H1 (cell line): ENCODE results near the gene HDDC3. TPM values are rescaled to one million over a fixed set of nuclear protein-coding genes. Genes with fewer than 3 reads are reported as not detected.

Experiments
- CTCF ChIA-PET: fragments of 300-600 bp; sonication (Branson Sonifier 250); formaldehyde crosslinking; loops from one replicate; lab custom pipeline; 2021; ENCODE audit not compliant: partially characterized antibody; lab: Charles Lee
- POLR2A ChIA-PET: fragments of 300-600 bp; sonication (Branson Sonifier 250); formaldehyde crosslinking; loops from one replicate; lab custom pipeline; 2021; ENCODE audit warnings: inconsistent platforms; ENCODE audit not compliant: partially characterized antibody; lab: Charles Lee
- DNase-seq, 2 experiments: peaks; one replicate each; pipeline versions ENCODE4 v3.0.0 to v3.0.0-alpha.2; 2010 to 2022; ENCODE audit warnings: low spot score in 2 of 2, low read depth in 1 of 2, mixed read lengths in 1 of 2
- FAIRE-seq: peaks from 2 replicates; lab custom pipeline; 2011; peaks lifted over from hg19 to GRCh38; lab: Jason Lieb, UNC
- H2AFZ ChIP-seq: 2 replicates; pipeline ENCODE4 v1.8.1; 2012; ENCODE audit warnings: low read length, inconsistent platforms
- H2AK5ac ChIP-seq: 2 replicates; pipeline ENCODE4 v1.6.1; 2013; ENCODE audit warnings: low read depth, low read length
- H2BK120ac ChIP-seq: replicated peaks from 2 replicates; pipeline ENCODE3; 2013; ENCODE audit warnings: low read depth, low read length, inconsistent platforms
- H2BK12ac ChIP-seq: 2 replicates; pipeline ENCODE4 v1.6.1; 2013; ENCODE audit warnings: low read depth, low read length
- H2BK15ac ChIP-seq: 2 replicates; pipeline ENCODE4 v1.6.1; 2013; ENCODE audit warnings: low read length
- H2BK20ac ChIP-seq: 2 replicates; pipeline ENCODE4 v1.6.1; 2013; ENCODE audit warnings: low read length
- H2BK5ac ChIP-seq: 2 replicates; pipeline ENCODE4 v1.6.1; 2013; ENCODE audit warnings: low read depth, low read length
- H3K14ac ChIP-seq: 2 replicates; pipeline ENCODE4 v1.6.1; 2013; ENCODE audit warnings: inconsistent platforms; ENCODE audit not compliant: insufficient read length
- H3K18ac ChIP-seq: 2 replicates; pipeline ENCODE4 v1.6.1; 2013; ENCODE audit warnings: low read length; ENCODE audit errors: extremely low read depth
- H3K23ac ChIP-seq: 2 replicates; pipeline ENCODE4 v1.6.1; 2013; ENCODE audit warnings: inconsistent platforms; ENCODE audit not compliant: insufficient read length
- H3K23me2 ChIP-seq: 2 replicates; pipeline ENCODE4 v1.6.1; 2013; ENCODE audit warnings: low read depth, low read length
- H3K27ac ChIP-seq: 2 replicates; pipeline ENCODE4 v1.6.1; 2011; ENCODE audit warnings: low read depth, low read length, inconsistent platforms
- H3K27me3 ChIP-seq, 4 experiments: replicated peaks in 1 of 4; 1 replicate in 1 of 4; 2 replicates in 3 of 4; pipeline versions ENCODE4 v1.6.1 to v1.8.1; 2011 to 2013; ENCODE audit warnings: low read length in 3 of 4, mild to moderate bottlenecking in 3 of 4, inconsistent platforms in 2 of 4, mixed read lengths in 2 of 4, moderate library complexity in 1 of 4; ENCODE audit not compliant: control insufficient read depth in 3 of 4, insufficient read depth in 3 of 4; ENCODE audit errors: extremely low read depth in 1 of 4
- H3K36me3 ChIP-seq, 4 experiments: 2 replicates each; pipeline versions ENCODE4 v1.6.1 to v1.8.1; 2011 to 2013; ENCODE audit warnings: mild to moderate bottlenecking in 4 of 4, low read length in 3 of 4, moderate library complexity in 2 of 4, control low read depth in 1 of 4, inconsistent platforms in 1 of 4; ENCODE audit not compliant: insufficient read depth in 4 of 4, control insufficient read depth in 2 of 4
- H3K4ac ChIP-seq: replicated peaks from 2 replicates; pipeline ENCODE3; 2013; ENCODE audit warnings: low read length, low read depth, mixed read lengths, inconsistent platforms; ENCODE audit not compliant: insufficient read length
- H3K4me1 ChIP-seq, 4 experiments: replicated peaks in 1 of 4; 1 replicate in 1 of 4; 2 replicates in 3 of 4; pipeline versions ENCODE4 v1.6.1 to v1.8.1; 2011 to 2013; ENCODE audit warnings: low read length in 3 of 4, inconsistent platforms in 2 of 4, mixed read lengths in 1 of 4; ENCODE audit not compliant: insufficient read depth in 4 of 4, control insufficient read depth in 3 of 4
- H3K4me2 ChIP-seq, 2 experiments: 2 replicates each; pipeline versions ENCODE4 v1.6.1 to v1.8.1; 2011 to 2013; ENCODE audit warnings: low read depth in 2 of 2, low read length in 2 of 2, control low read depth in 1 of 2, inconsistent platforms in 1 of 2, mild to moderate bottlenecking in 1 of 2; ENCODE audit not compliant: insufficient read depth in 1 of 2
- H3K4me3 ChIP-seq, 4 experiments: fragments of 200-600, 300-600 bp in 1 of 4; sonication (generic), shearing (Covaris generic), sonication (Bioruptor Twin) in 1 of 4; 2 replicates each; pipeline versions ENCODE4 v1.5.1 to v1.8.1; 2011 to 2016; ENCODE audit warnings: low read length in 4 of 4, low read depth in 3 of 4, control low read depth in 2 of 4, inconsistent platforms in 2 of 4, mild to moderate bottlenecking in 2 of 4, mixed read lengths in 1 of 4, moderate library complexity in 1 of 4; ENCODE audit not compliant: insufficient read depth in 2 of 4; ENCODE audit errors: extremely low read depth in 1 of 4
- H3K56ac ChIP-seq: replicated peaks from 2 replicates; pipeline ENCODE3; 2013; ENCODE audit warnings: low read depth, mild to moderate bottlenecking, mixed read lengths, low read length, inconsistent platforms; ENCODE audit not compliant: insufficient read length
- H3K79me1 ChIP-seq: 2 replicates; pipeline ENCODE4 v1.6.1; 2013; ENCODE audit warnings: low read depth, low read length, control low read depth
- H3K79me2 ChIP-seq, 2 experiments: 2 replicates each; pipeline versions ENCODE4 v1.6.1 to v1.8.1; 2012 to 2013; ENCODE audit warnings: low read length in 2 of 2, mild to moderate bottlenecking in 2 of 2, inconsistent platforms in 1 of 2; ENCODE audit not compliant: insufficient read depth in 2 of 2, control insufficient read depth in 1 of 2
- H3K9ac ChIP-seq, 4 experiments: replicated peaks in 1 of 4; 1 replicate in 1 of 4; 2 replicates in 3 of 4; pipeline versions ENCODE4 v1.6.1 to v1.8.1; 2011 to 2013; ENCODE audit warnings: low read depth in 3 of 4, low read length in 3 of 4, control low read depth in 2 of 4, mild to moderate bottlenecking in 2 of 4, moderate library complexity in 2 of 4, inconsistent platforms in 1 of 4; ENCODE audit errors: extremely low read depth in 1 of 4
- H3K9me3 ChIP-seq, 2 experiments: 2 replicates each; pipeline versions ENCODE4 v1.6.1 to v1.8.1; 2012 to 2013; ENCODE audit warnings: mild to moderate bottlenecking in 2 of 2, moderate library complexity in 2 of 2, control low read depth in 1 of 2, inconsistent platforms in 1 of 2, low read depth in 1 of 2, low read length in 1 of 2, mixed read lengths in 1 of 2; ENCODE audit not compliant: insufficient read depth in 2 of 2
- H4K20me1 ChIP-seq, 2 experiments: replicated peaks in 1 of 2; 2 replicates each; pipeline versions ENCODE3 to v1.8.1; 2011 to 2013; ENCODE audit warnings: inconsistent platforms in 2 of 2, low read length in 2 of 2, mild to moderate bottlenecking in 1 of 2; ENCODE audit not compliant: insufficient read depth in 2 of 2, control insufficient read depth in 1 of 2
- H4K5ac ChIP-seq: 2 replicates; pipeline ENCODE4 v1.6.1; 2013; ENCODE audit warnings: low read length, low read depth, mixed read lengths, inconsistent platforms; ENCODE audit not compliant: insufficient read length
- H4K8ac ChIP-seq: 2 replicates; pipeline ENCODE4 v1.8.0; 2013; ENCODE audit warnings: mild to moderate bottlenecking, moderate library complexity, low read length, inconsistent platforms; ENCODE audit not compliant: insufficient read depth; ENCODE audit errors: extremely low read depth
- H4K91ac ChIP-seq: replicated peaks from 2 replicates; pipeline ENCODE3; 2013; ENCODE audit warnings: low read length, mixed read lengths, inconsistent platforms; ENCODE audit not compliant: insufficient read length
- HDAC6 ChIP-seq: IDR thresholded peaks from one replicate; pipeline ENCODE4 v1.7.1; 2012; ENCODE audit warnings: low read depth, mild to moderate bottlenecking, inconsistent platforms, low read length, moderate library complexity
- SIX5 ChIP-seq: IDR thresholded peaks from 2 replicates; pipeline ENCODE4 v1.6.1; 2011; ENCODE audit warnings: mild to moderate bottlenecking, low read depth, low read length
- TBP ChIP-seq: IDR thresholded peaks from 2 replicates; pipeline ENCODE4 v1.6.1; 2011; ENCODE audit warnings: low read depth, low read length, improper control_type of control experiment
- WGBS, 2 experiments: shearing (Covaris generic) in 1 of 2; methylation state at CpG; one replicate each; pipeline versions ENCODE4 v1.1.6 to v1.1.7; 2013 to 2015; ENCODE audit warnings: low lambda C conversion rate in 2 of 2, mixed read lengths in 2 of 2, inconsistent platforms in 1 of 2, low coverage in 1 of 2, missing lambda C conversion rate in 1 of 2; ENCODE audit not compliant: insufficient replicate concordance in 2 of 2, insufficient coverage in 1 of 2, insufficient read length in 1 of 2; ENCODE audit errors: extremely low coverage in 1 of 2, missing lambda C conversion rate in 1 of 2; 5-methylcytosine and 5-hydroxymethylcytosine counted together
- polyA plus RNA-seq, 7 experiments: library from polyadenylated mRNA; depleted of rRNA in 3 of 7; stranded (reverse) in 5 of 7; unstranded in 2 of 7; fragments of >200 nt in 5 of 7; fragments of 200-250 nt in 2 of 7; gene quantifications; 1 replicate in 5 of 7; 2 replicates in 1 of 7; 4 replicates in 1 of 7; pipeline versions ENCODE4 v1.2.1 to v1.2.3, GENCODE V29; 2011 to 2013; ENCODE audit warnings: missing spikeins in 2 of 7, mixed read lengths in 2 of 7
- total RNA-seq: library from RNA; stranded (reverse); fragmentation: NEBNext Ultra II Directional; extraction: Animal tissue kit (Norgen Biotek cat#: 25700); gene quantifications from 2 replicates; pipeline ENCODE4 v1.2.1, GENCODE V29; 2021

The HDDC3 gene
- total and polyA plus RNA-seq, 2 of the 8 experiments (the other 6 are each of a cell fraction or from before 2014, with no cell fraction given), result 16.3 to 16.5 TPM

- Histone ChIP-seq H4K5ac (no peak overlapping the region), H2BK20ac (no peak overlapping the region), H3K36me3 (peaks cover 5 to 18% (median 13%) of the 10 kb centered on the region in 4 experiments; a peak in 5 of 8 replicates), H3K4ac (no peak overlapping the region), H4K91ac (no peak overlapping the region), H3K4me2 (no peak overlapping the region), H3K79me2 (no peaks in the 10 kb centered on the region), H3K23me2 (peaks cover 1% of the 10 kb centered on the region; the same call in 1 of the 2 replicates), H3K4me3 (no peak overlapping the region), H3K9me3 (no peaks in the 10 kb centered on the region), H2BK5ac (no peak overlapping the region), H3K27ac (no peak overlapping the region), H2AK5ac (no peak overlapping the region), H2BK15ac (no peak overlapping the region), H3K79me1 (no peaks in the 10 kb centered on the region; the same call in 1 of the 2 replicates), H3K18ac (no peak overlapping the region), H4K20me1 (peaks cover 0 to 5% of the 10 kb centered on the region in 2 experiments), H2BK12ac (no peak overlapping the region), H3K27me3 (no peaks in the 10 kb centered on the region), H3K4me1 (peaks cover 0 to 18% (median 13%) of the 10 kb centered on the region in 4 experiments; a peak in 6 of 7 replicates), H3K9ac (no peak overlapping the region), H3K14ac (no peak overlapping the region), H2AFZ (no peak overlapping the region), H2BK120ac (no peak overlapping the region), H3K23ac (no peak overlapping the region), H3K56ac (no peak overlapping the region), H4K8ac (no peak overlapping the region)
- CTCF ChIA-PET, result interaction anchor here (1.2 kb wide), 1 partner anchor 16 kb away, joined by 4 read pairs; no protein-coding TSS in a partner anchor
- TF ChIP-seq SIX5, result no peak
- TF ChIP-seq HDAC6, result no peak
- TF ChIP-seq TBP, result no peak
- no peak for FAIRE-seq
- POLR2A ChIA-PET, result interaction anchor here (1.5 to 2.1 kb wide), 2 partner anchors 9 to 17 kb away, joined by 4 to 8 read pairs; no protein-coding TSS in a partner anchor
- no peak for DNase-seq
- 92% methylated on average over 16 of the region's 16 CpGs; no CpG with 5 or more reads in 1 of the 2 experiments for WGBS, 2 experiments
Measured at GRCh38 chr15:90880381-90881145, 51.8 kb downstream of the HDDC3 start.
